Measurements from ENCODE around the gene SEMA3F. TPM values are rescaled to one million over a fixed set of nuclear protein-coding genes. Genes with fewer than 3 reads are reported as not detected.

The SEMA3F gene
- total and polyA plus RNA-seq, 4 donors, result 0.60 to 4.8 (median 2.1) TPM

GRCh38 chr3:50120364-50121071, 34.6 kb upstream of the SEMA3F start:
- H3K36me3 ChIP-seq (ENCODE audit: control insufficient read depth in 4 of 4, insufficient read depth in 3 of 4, low read depth in 1 of 4, low read length in 3 of 4), result peaks cover 6 to 50% (median 38%) of the 10 kb centered on the region in 4 donors
- H3K27me3 ChIP-seq (ENCODE audit: control insufficient read depth in 4 of 4, insufficient read depth in 4 of 4, low read length in 3 of 4), result no peaks in the 10 kb centered on the region
- H3K4me1 ChIP-seq (ENCODE audit: control insufficient read depth in 4 of 4, insufficient read depth in 4 of 4, low read length in 3 of 4), result no peaks in the 10 kb centered on the region
- no peak overlapping the region for H3K4me3 ChIP-seq (ENCODE audit: low read depth in 1 of 3, low read length in 3 of 3)
- no peaks in the 10 kb centered on the region for H3K9me3 ChIP-seq (ENCODE audit: control insufficient read depth in 4 of 4, low read length in 3 of 4)
- no peak for DNase-seq (ENCODE audit: low spot score)
- 89% methylated on average over 10 of the region's 10 CpGs for WGBS
- TF ChIP-seq CTCF (IDR thresholded peaks at IDR 0.05; ENCODE audit: low read depth, low read length, missing input control) (no peak), FOXA2 (IDR thresholded peaks at IDR 0.05) (no peak), JUND (IDR thresholded peaks at IDR 0.05) (no peak), RXRA (IDR thresholded peaks at IDR 0.05) (no peak), ZBTB33 (IDR thresholded peaks at IDR 0.05) (no peak), HNF4G (IDR thresholded peaks at IDR 0.05) (no peak), REST (IDR thresholded peaks at IDR 0.05) (no peak), YY1 (IDR thresholded peaks at IDR 0.05) (no peak), HNF4A (conservative IDR thresholded peaks at IDR 0.05) (no peak), EGR1 (IDR thresholded peaks at IDR 0.05; ENCODE audit: low read depth in 2 of 2) (no peak), MAX (IDR thresholded peaks at IDR 0.05) (no peak), FOXA1 (IDR thresholded peaks at IDR 0.05) (no peak), SP1 (IDR thresholded peaks at IDR 0.05) (no peak), NR2F2 (IDR thresholded peaks at IDR 0.05) (no peak)
- H3K27ac ChIP-seq (ENCODE audit: low read depth in 1 of 2, low read length in 2 of 2), result no peak overlapping the region
- H3K9ac ChIP-seq (ENCODE audit: low read depth in 1 of 2, low read length in 2 of 2), result no peak overlapping the region

Data from liver (tissue), 9 donors.